ENCODE results near the gene PLPPR4.

- TF ChIP-seq CTCF (IDR thresholded peaks at IDR 0.05) = no peak
- no peak for TF ChIP-seq EZH2 (IDR thresholded peaks at IDR 0.05; ENCODE audit: borderline replicate concordance, insufficient read depth, low read depth, low read length, poor library complexity, severe bottlenecking)
Observed at GRCh38 chr1:99216956-99217355, 47.3 kb upstream of the PLPPR4 start.

Measured in B cell (primary cell).